ENCODE results near the gene TSPAN9. TPM values are rescaled to one million over a fixed set of nuclear protein-coding genes. Genes with fewer than 3 reads are reported as not detected.

TSPAN9 gene
- total RNA-seq, 1 donor from 2014 or later, result 5.0 TPM

DNA sequence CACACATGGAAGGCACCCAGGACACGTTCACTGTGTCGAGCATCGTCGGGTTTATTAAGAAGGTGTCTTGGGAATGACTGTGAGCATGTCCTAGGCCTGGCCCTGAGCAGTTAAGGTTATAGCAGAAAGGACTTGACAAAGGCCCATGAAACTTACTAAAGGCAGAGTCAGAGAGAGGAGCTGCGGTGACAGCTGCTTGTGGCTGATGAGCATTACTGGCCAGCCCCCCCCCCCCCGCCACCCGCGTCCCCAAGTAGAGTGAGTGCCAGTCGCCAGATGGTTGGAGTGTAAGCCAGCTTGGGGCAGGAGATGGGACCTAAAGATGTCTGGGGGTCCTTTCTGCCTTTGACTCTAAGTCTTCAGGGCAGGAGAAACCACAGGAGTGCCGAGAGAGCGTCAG is 169.9 kb downstream of the TSPAN9 start:
- no peak for DNase-seq (ENCODE audit: low read depth)
- TF ChIP-seq, protein P1, sequence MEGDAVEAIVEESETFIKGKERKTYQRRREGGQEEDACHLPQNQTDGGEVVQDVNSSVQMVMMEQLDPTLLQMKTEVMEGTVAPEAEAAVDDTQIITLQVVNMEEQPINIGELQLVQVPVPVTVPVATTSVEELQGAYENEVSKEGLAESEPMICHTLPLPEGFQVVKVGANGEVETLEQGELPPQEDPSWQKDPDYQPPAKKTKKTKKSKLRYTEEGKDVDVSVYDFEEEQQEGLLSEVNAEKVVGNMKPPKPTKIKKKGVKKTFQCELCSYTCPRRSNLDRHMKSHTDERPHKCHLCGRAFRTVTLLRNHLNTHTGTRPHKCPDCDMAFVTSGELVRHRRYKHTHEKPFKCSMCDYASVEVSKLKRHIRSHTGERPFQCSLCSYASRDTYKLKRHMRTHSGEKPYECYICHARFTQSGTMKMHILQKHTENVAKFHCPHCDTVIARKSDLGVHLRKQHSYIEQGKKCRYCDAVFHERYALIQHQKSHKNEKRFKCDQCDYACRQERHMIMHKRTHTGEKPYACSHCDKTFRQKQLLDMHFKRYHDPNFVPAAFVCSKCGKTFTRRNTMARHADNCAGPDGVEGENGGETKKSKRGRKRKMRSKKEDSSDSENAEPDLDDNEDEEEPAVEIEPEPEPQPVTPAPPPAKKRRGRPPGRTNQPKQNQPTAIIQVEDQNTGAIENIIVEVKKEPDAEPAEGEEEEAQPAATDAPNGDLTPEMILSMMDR (IDR thresholded peaks at IDR 0.05; ENCODE audit: insufficient read depth, low read length, severe bottlenecking), result no peak
- no peaks in the 10 kb centered on the region for H3K36me3 ChIP-seq (ENCODE audit: control insufficient read depth, insufficient read depth, low read length)
- H3K4me3 ChIP-seq (ENCODE audit: low read depth, low read length), result no peak overlapping the region
- H3K27me3 ChIP-seq (ENCODE audit: control insufficient read depth, insufficient read depth, low read length), result no peaks in the 10 kb centered on the region
- FAIRE-seq, result no peak

DNA sequence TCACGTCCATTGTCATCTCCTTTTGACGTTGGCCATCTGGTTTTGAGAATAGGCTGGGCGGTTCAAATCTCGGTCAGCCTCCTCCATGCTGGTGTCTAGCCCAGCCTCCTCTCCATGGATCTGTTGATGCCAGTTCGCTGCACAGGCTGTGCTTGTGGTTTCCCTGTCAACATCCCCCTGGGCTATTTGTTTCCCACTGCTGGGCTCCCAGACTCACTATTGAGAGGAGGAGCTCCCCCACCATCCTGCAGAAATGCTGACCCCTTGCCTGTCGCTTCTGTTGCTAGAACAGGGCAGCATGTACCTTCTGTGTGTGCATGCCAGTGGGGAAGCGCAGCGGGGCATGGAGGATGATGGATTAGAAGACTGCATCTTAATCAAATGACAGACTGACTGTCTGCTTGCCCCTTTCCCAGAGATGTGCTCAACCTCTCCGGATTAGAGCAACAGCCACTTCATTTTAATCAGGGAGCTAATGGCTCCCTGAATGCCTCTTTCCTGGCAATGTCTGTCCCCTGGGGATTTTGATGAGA is 170.5 kb downstream of the TSPAN9 start:
- DNase-seq (ENCODE audit: low read depth), result no peak
- no peak overlapping the region for H3K4me3 ChIP-seq (ENCODE audit: low read depth, low read length)
- H3K36me3 ChIP-seq (ENCODE audit: control insufficient read depth, insufficient read depth, low read length), result no peaks in the 10 kb centered on the region
- no peak for FAIRE-seq
- TF ChIP-seq, protein P1 (IDR thresholded peaks at IDR 0.05; ENCODE audit: insufficient read depth, low read length, severe bottlenecking), result no peak
- H3K27me3 ChIP-seq (ENCODE audit: control insufficient read depth, insufficient read depth, low read length), result no peaks in the 10 kb centered on the region

DNA sequence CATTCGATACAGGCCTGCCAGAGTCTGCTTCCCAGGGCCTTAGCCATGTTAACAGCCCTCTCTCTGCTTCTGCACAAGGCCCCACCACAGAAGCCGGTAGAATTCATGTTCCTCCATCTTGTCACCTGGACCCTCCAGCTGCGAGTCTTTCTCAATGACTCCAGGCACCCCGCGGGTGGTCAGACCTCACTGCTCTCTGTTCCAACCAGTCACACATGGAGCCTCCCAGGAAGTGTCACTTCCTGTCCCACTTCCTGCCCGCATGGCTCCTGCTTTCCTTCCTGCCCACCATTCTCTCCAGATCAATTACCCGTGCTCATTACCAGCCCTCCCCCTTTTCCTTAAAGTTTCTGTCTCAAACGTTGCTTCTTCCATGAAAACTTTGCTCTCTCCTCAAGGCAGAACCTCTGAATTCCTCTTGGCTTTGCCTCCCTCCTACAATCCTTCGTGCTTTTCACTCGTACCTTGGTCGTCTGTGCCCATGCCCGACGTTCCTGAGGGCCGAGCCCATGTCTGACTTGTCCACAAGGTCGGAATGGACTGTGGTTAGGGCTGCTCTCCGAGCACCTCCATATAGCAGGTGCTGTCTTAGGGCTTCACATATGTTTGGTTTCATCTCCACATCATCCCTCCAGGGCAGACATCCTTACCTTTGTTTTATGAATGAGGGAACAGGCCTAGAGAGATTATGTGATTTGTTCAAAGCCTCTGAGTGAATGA is 172.1 kb downstream of the TSPAN9 start:
- Histone ChIP-seq H3K36me3 (ENCODE audit: control insufficient read depth, insufficient read depth, low read length) (no peaks in the 10 kb centered on the region), H3K27me3 (ENCODE audit: control insufficient read depth, insufficient read depth, low read length) (no peaks in the 10 kb centered on the region), H3K4me3 (ENCODE audit: low read depth, low read length) (no peak overlapping the region)
- FAIRE-seq (no peak), DNase-seq (ENCODE audit: low read depth) (no peak)
- TF ChIP-seq, protein P1 (IDR thresholded peaks at IDR 0.05; ENCODE audit: insufficient read depth, low read length, severe bottlenecking), result no peak

DNA sequence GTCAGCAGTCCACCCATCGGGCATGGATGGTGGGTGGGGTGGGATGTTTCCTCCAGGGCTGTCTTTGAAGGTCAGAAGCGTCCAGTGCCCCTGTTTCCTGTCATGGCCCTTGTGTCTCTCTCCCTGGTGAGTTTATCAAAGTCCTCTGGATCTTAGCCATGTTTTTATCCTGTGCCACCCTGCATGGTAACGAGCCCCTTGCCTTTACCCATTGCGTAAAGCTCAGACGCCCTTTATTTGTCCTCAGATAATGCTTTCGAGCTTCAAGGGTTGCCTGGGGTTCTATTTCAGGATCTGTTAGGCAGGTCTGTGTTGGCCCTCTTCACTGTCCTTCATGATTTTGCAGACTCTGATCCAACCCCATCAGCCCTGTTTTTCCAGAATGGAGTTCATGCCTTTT is 172.9 kb downstream of the TSPAN9 start:
- H3K36me3 ChIP-seq (ENCODE audit: control insufficient read depth, insufficient read depth, low read length), result no peaks in the 10 kb centered on the region
- FAIRE-seq (peak; percentile 7), DNase-seq (ENCODE audit: low read depth) (no peak)
- no peaks in the 10 kb centered on the region for H3K27me3 ChIP-seq (ENCODE audit: control insufficient read depth, insufficient read depth, low read length)
- TF ChIP-seq, protein P1 (IDR thresholded peaks at IDR 0.05; ENCODE audit: insufficient read depth, low read length, severe bottlenecking), result no peak
- no peak overlapping the region for H3K4me3 ChIP-seq (ENCODE audit: low read depth, low read length)

DNA sequence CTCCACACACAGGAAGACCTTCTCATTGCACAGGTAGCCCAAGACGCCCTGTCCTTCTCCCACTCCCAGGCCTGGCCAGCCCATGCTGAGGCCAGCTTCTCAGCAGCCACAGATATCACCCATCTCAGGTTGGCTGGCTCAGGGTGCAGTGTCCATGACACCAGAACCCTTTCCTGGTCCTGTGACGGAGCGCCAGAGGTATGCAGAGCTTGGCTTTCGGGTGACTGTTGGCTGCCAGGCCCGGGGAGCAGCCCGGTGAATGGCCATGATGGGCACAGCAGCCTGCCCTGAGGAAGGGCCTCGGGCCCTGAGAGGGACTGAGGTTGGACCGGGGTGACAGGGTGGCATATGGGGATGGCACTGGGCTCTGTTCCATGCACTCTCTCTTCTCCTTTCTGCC is 173.4 kb downstream of the TSPAN9 start:
- H3K27me3 ChIP-seq (ENCODE audit: control insufficient read depth, insufficient read depth, low read length), result no peaks in the 10 kb centered on the region
- TF ChIP-seq, protein P1 (IDR thresholded peaks at IDR 0.05; ENCODE audit: insufficient read depth, low read length, severe bottlenecking), result no peak
- no peak overlapping the region for H3K4me3 ChIP-seq (ENCODE audit: low read depth, low read length)
- no peaks in the 10 kb centered on the region for H3K36me3 ChIP-seq (ENCODE audit: control insufficient read depth, insufficient read depth, low read length)
- DNase-seq (ENCODE audit: low read depth), result no peak
- no peak for FAIRE-seq

DNA sequence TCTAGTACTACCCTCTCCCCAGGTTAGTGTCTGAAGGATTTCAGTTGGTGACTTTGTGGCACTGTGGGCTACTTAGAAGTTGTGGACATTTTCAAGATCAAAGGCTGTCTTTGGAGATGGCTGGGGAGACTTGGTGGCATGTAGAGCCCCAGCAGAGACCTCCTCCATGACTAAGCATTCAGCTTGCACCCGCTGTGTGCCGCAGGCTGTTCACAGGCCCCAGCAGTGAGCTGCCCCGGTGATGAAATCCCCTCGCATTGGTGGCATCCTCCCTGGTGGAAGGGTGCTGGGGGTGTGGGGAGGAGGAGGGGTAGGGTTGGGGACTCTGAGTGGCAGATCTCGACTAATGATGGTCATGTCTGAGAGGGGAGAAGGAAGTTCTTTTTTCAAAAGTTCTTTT is 173.9 kb downstream of the TSPAN9 start:
- DNase-seq (ENCODE audit: low read depth) (no peak), FAIRE-seq (no peak)
- TF ChIP-seq, protein P1 (IDR thresholded peaks at IDR 0.05; ENCODE audit: insufficient read depth, low read length, severe bottlenecking), result no peak
- Histone ChIP-seq H3K36me3 (ENCODE audit: control insufficient read depth, insufficient read depth, low read length) (no peaks in the 10 kb centered on the region), H3K27me3 (ENCODE audit: control insufficient read depth, insufficient read depth, low read length) (no peaks in the 10 kb centered on the region), H3K4me3 (ENCODE audit: low read depth, low read length) (no peak overlapping the region)
